Measurements from ENCODE around the gene PTPRN2. TPM values are rescaled to one million over a fixed set of nuclear protein-coding genes. Genes with fewer than 3 reads are reported as not detected.
"Not testable (repeated sequence)": the region's sequence is repeated elsewhere in the genome, so short reads cannot be mapped to it uniquely, and the experiment has no call there.

The PTPRN2 gene
- total RNA-seq, 4 donors from 2014 or later, result 6.6 to 10.7 (median 8.2) TPM

DNA sequence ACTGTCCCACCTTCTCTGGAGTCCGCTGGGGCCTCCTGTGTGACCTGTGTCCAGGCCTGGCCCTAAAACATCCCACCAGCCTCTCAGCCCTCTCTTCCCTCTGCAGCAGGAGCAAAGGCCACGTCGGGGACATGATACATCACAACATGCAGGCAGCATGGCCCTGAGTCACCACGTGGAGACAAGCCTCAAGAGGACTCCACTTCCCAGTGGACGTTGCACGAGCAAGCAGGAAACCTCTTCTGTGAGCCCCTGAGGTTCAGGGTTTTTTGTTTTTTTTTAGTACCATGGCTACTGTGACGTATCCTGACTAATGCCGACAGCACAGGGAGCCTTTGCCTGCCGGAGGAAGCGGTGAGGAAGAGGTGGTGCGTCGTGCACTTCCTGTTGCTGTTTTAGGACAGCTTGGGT, 1084.9 kb downstream of the PTPRN2 start:
- no peaks in the 10 kb centered on the region for H3K27me3 ChIP-seq
- WGBS, 2 donors, result 41 to 45% methylated on average over 12 of the region's 12 CpGs
- TF ChIP-seq CTCF (IDR thresholded peaks at IDR 0.05) (no peak), POLR2A (IDR thresholded peaks at IDR 0.05) (no peak), EP300 (IDR thresholded peaks at IDR 0.05) (no peak)
- DNase-seq (ENCODE audit: low spot score in 2 of 2), result no peak
- no peak overlapping the region for H3K27ac ChIP-seq
- H3K4me3 ChIP-seq, result no peak overlapping the region
- H3K9me3 ChIP-seq, result peaks cover 0 to 36% (median 2%) of the 10 kb centered on the region in 4 donors
- no peaks in the 10 kb centered on the region for H3K4me1 ChIP-seq
- no peaks in the 10 kb centered on the region for H3K36me3 ChIP-seq

DNA sequence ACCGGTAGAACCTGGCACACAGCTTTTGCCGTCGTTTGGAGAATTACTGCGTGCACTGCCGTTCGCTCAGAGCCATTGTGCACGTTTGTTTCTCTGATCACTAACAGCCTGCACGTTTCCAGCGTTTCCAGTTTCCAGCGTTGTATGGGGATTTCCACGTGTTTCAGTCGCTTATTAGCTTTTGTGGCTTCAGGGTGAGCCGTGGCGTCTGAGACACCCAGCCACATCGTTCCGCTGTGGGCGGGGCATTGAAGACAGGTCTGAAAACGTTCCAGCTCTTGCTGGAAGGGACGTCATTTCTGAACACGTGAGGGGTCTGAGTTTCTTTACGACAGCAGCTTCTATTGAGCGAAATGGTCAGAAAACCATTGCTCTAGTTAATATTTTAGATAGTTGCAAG, 1086.0 kb downstream of the PTPRN2 start:
- Histone ChIP-seq H3K4me3 (no peak overlapping the region), H3K27ac (no peak overlapping the region), H3K9me3 (peaks cover 0 to 28% (median 2%) of the 10 kb centered on the region in 4 donors), H3K36me3 (no peaks in the 10 kb centered on the region), H3K27me3 (no peaks in the 10 kb centered on the region), H3K4me1 (no peaks in the 10 kb centered on the region)
- no peak for DNase-seq (ENCODE audit: low spot score in 2 of 2)
- TF ChIP-seq POLR2A (IDR thresholded peaks at IDR 0.05) (no peak), CTCF (IDR thresholded peaks at IDR 0.05) (no peak), EP300 (IDR thresholded peaks at IDR 0.05) (no peak)
- 80% methylated on average over 22 of the region's 22 CpGs for WGBS, 2 donors

DNA sequence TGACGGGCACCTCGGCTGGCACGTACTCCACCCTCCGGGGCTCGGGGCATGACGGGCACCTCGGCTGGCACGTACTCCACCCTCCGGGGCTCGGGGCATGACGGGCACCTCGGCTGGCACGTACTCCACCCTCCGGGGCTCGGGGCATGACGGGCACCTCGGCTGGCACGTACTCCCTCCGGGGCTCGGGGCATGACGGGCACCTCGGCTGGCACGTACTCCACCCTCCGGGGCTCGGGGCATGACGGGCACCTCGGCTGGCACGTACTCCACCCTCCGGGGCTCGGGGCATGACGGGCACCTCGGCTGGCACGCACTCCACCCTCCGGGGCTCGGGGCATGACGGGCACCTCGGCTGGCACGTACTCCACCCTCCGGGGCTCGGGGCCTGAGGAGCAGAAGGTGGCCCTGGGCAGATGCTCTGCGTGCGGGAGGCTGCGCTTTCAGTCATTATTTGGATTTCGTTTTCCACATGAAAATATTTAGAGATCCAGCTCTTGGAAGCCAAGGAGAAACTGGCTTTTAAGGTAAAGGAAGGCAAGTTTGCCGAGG, 1086.6 kb downstream of the PTPRN2 start:
- H3K4me1 ChIP-seq; H3K27me3 ChIP-seq; H3K4me3 ChIP-seq; DNase-seq (ENCODE audit: low spot score in 2 of 2); H3K36me3 ChIP-seq; H3K27ac ChIP-seq: not testable (repeated sequence)
- peaks cover 0 to 24% (median 2%) of the 10 kb centered on the region in 4 donors for H3K9me3 ChIP-seq
- WGBS, 2 donors, result 91 to 93% methylated on average over 8 to 15 of the region's 45 CpGs

GRCh38 chr7:157500171-157500960, 1087.3 kb downstream of the PTPRN2 start:
- Histone ChIP-seq H3K27me3 (no peaks in the 10 kb centered on the region), H3K27ac (no peak overlapping the region), H3K4me1 (no peaks in the 10 kb centered on the region), H3K4me3 (no peak overlapping the region), H3K9me3 (peaks cover 0 to 17% (median 0%) of the 10 kb centered on the region in 4 donors), H3K36me3 (no peaks in the 10 kb centered on the region)
- 89 to 90% methylated on average over 25 to 29 of the region's 32 CpGs for WGBS, 2 donors
- TF ChIP-seq CTCF (IDR thresholded peaks at IDR 0.05) (no peak), POLR2A (IDR thresholded peaks at IDR 0.05) (no peak), EP300 (IDR thresholded peaks at IDR 0.05) (no peak)
- DNase-seq (ENCODE audit: low spot score in 2 of 2), result no peak

- H3K4me1 ChIP-seq, result no peaks in the 10 kb centered on the region
- TF ChIP-seq EP300 (IDR thresholded peaks at IDR 0.05) (no peak), POLR2A (IDR thresholded peaks at IDR 0.05) (no peak), CTCF (IDR thresholded peaks at IDR 0.05) (no peak)
- no peak overlapping the region for H3K4me3 ChIP-seq
- 80 to 84% methylated on average over 7 to 9 of the region's 9 CpGs for WGBS, 2 donors
- no peak overlapping the region for H3K27ac ChIP-seq
- no peaks in the 10 kb centered on the region for H3K27me3 ChIP-seq
- DNase-seq (ENCODE audit: low spot score in 2 of 2), result no peak
- peaks cover 0 to 11% (median 0%) of the 10 kb centered on the region in 4 donors for H3K9me3 ChIP-seq
- no peaks in the 10 kb centered on the region for H3K36me3 ChIP-seq
Observed at GRCh38 chr7:157499835-157500153, 1087.8 kb downstream of the PTPRN2 start.
